Ramos (cell line): ENCODE results near the gene TOR1B.

Source experiments
- in situ Hi-C: fragments of 300-500 bp; cut with MboI; formaldehyde crosslinking; loops from one replicate; pipeline ENCODE4 v1.14.3; 2022; ENCODE audit warnings: low sequenced_read_pairs; ENCODE audit not compliant: unreplicated experiment

Gene TOR1B

GRCh38 chr9:129810116-129810515 lies 7.1 kb downstream of the TOR1B start:
- in situ Hi-C loops: no loop called here

GRCh38 chr9:129810788-129811187 lies 7.8 kb downstream of the TOR1B start:
- in situ Hi-C loops: no loop called here

- in situ Hi-C loops: no loop called here
Measured at GRCh38 chr9:129811967-129812363, 9.0 kb downstream of the TOR1B start.

- in situ Hi-C loops: no loop called here
Measured at GRCh38 chr9:129812385-129812784, 9.4 kb downstream of the TOR1B start.

GRCh38 chr9:129813661-129814060 lies 10.7 kb downstream of the TOR1B start:
- in situ Hi-C loops: no loop called here

GRCh38 chr9:129814432-129815223 lies 11.6 kb downstream of the TOR1B start:
- in situ Hi-C loops: no loop called here

GRCh38 chr9:129815278-129815677 lies 12.3 kb downstream of the TOR1B start:
- in situ Hi-C loops: no loop called here

- in situ Hi-C loops: no loop called here
Measured at GRCh38 chr9:129816501-129817435, 13.8 kb downstream of the TOR1B start.

- in situ Hi-C loops: no loop called here
Measured at GRCh38 chr9:129822898-129823541, 20.0 kb downstream of the TOR1B start.

GRCh38 chr9:129823542-129823934 lies 20.6 kb downstream of the TOR1B start:
- in situ Hi-C loops: no loop called here

- in situ Hi-C loops: no loop called here
Measured at GRCh38 chr9:129823935-129824601, 21.1 kb downstream of the TOR1B start, which contains the start of gene TOR1A. Gene TOR1A (minus strand): TSS chr9:129824136. CDS start chr9:129824085, 51 bp downstream.

- in situ Hi-C loops: no loop called here
Measured at GRCh38 chr9:129826344-129826743, 23.4 kb downstream of the TOR1B start.

- in situ Hi-C loops: no loop called here
Measured at GRCh38 chr9:129826759-129827158, 23.8 kb downstream of the TOR1B start.

- in situ Hi-C loops: no loop called here
Measured at GRCh38 chr9:129828051-129828450, 25.1 kb downstream of the TOR1B start.

GRCh38 chr9:129828969-129829368 lies 26.0 kb downstream of the TOR1B start:
- in situ Hi-C loops: no loop called here

GRCh38 chr9:129832982-129833381 lies 30.0 kb downstream of the TOR1B start:
- in situ Hi-C loops: no loop called here

GRCh38 chr9:129834489-129835127 lies 31.6 kb downstream of the TOR1B start:
- in situ Hi-C loops: no loop called here

- in situ Hi-C loops: no loop called here
Measured at GRCh38 chr9:129835128-129835859, 32.3 kb downstream of the TOR1B start, which contains the start of the genes C9orf78 and USP20. Gene C9orf78 (minus strand): TSS chr9:129835275. CDS start chr9:129835221, 54 bp downstream. Gene USP20 (plus strand): TSS chr9:129835458. CDS start chr9:129852556, 17,098 bp downstream.

GRCh38 chr9:129835860-129836223 lies 32.9 kb downstream of the TOR1B start:
- in situ Hi-C loops: no loop called here
